KMS-11 (cell line): ENCODE data around the gene MANEA.
A peak's percentile ranks its signal among the peaks of the same experiment; 100 is the strongest.

Source experiments
- H2AFZ ChIP-seq: fragments of 200-600 bp; sonication (generic); 2 replicates; pipeline ENCODE4 v1.6.1; 2016; ENCODE audit warnings: antibody characterized with exemption, mixed run types, low read depth
- H3K27ac ChIP-seq: fragments of 200-600 bp; sonication (generic); 2 replicates; pipeline ENCODE4 v1.6.1; 2016; ENCODE audit warnings: mild to moderate bottlenecking, mixed run types
- H3K27me3 ChIP-seq: fragments of 200-600 bp; sonication (generic); 2 replicates; pipeline ENCODE4 v1.6.1; 2017; ENCODE audit warnings: mild to moderate bottlenecking, low read depth, mixed run types, moderate library complexity; ENCODE audit not compliant: insufficient read depth
- H3K36me3 ChIP-seq: fragments of 200-600 bp; sonication (generic); 2 replicates; pipeline ENCODE4 v1.6.1; 2017; ENCODE audit warnings: mild to moderate bottlenecking, mixed run types; ENCODE audit not compliant: insufficient read depth
- H3K4me1 ChIP-seq: fragments of 200-600 bp; sonication (generic); 2 replicates; pipeline ENCODE4 v1.6.1; 2016; ENCODE audit warnings: mild to moderate bottlenecking, low read depth, mixed run types; ENCODE audit not compliant: poor library complexity, severe bottlenecking
- H3K4me2 ChIP-seq: fragments of 200-600 bp; sonication (generic); 2 replicates; pipeline ENCODE4 v1.7.0; 2016; ENCODE audit warnings: mild to moderate bottlenecking, mixed run types
- H3K4me3 ChIP-seq: fragments of 200-600 bp; sonication (generic); IDR thresholded peaks from 2 replicates; pipeline ENCODE4 v1.6.1; 2017; ENCODE audit warnings: low read depth, low read length, mixed read lengths; ENCODE audit not compliant: insufficient read depth
- H3K79me2 ChIP-seq: fragments of 200-600 bp; sonication (generic); 2 replicates; pipeline ENCODE4 v1.6.1; 2016; ENCODE audit warnings: low read depth, mixed run types; ENCODE audit not compliant: insufficient read depth
- H3K9ac ChIP-seq: fragments of 200-600 bp; sonication (generic); 2 replicates; pipeline ENCODE4 v1.6.1; 2016; ENCODE audit warnings: mild to moderate bottlenecking, mixed run types
- H4K20me1 ChIP-seq: fragments of 200-600 bp; sonication (generic); 2 replicates; pipeline ENCODE4 v1.6.1; 2016; ENCODE audit warnings: mild to moderate bottlenecking, mixed run types; ENCODE audit not compliant: insufficient read depth
- CTCF ChIP-seq: fragments of 200-600 bp; sonication (generic); conservative IDR thresholded peaks from 2 replicates; pipeline ENCODE4 v1.6.1; 2017; ENCODE audit warnings: low read depth, mild to moderate bottlenecking, antibody characterized with exemption, low read length, moderate library complexity, mixed read lengths

Gene MANEA

DNA sequence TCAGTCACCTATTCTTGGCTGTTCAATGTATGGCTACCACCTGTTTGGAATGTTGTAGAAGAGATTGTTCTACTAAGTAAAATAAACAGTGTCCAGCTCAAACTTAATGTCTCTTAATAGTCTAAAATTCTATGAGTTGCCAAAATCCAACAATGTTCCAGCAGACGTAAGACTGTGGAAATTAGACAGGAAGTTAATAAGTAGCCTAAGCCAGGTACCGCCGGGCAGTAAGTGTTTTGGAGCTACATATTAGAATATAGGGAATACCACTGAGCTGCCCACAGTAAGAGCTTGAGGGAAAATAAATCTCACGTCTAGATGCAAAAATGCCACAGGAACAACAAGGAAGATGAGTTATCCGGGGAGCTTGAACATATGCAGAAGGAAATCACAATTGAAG, 7.8 kb upstream of the MANEA start:
- Histone ChIP-seq H3K9ac (no peak overlapping the region), H4K20me1 (no peaks in the 10 kb centered on the region), H3K79me2 (0 out of 2 replicates have a peak, but pooled peaks cover under 1% of the 10 kb centered on the region), H3K27me3 (no peaks in the 10 kb centered on the region), H3K36me3 (no peaks in the 10 kb centered on the region), H3K4me1 (no peaks in the 10 kb centered on the region), H3K4me3 (no peak overlapping the region), H2AFZ (no peak overlapping the region), H3K4me2 (no peak overlapping the region), H3K27ac (no peak overlapping the region)
- TF ChIP-seq CTCF = no peak

DNA sequence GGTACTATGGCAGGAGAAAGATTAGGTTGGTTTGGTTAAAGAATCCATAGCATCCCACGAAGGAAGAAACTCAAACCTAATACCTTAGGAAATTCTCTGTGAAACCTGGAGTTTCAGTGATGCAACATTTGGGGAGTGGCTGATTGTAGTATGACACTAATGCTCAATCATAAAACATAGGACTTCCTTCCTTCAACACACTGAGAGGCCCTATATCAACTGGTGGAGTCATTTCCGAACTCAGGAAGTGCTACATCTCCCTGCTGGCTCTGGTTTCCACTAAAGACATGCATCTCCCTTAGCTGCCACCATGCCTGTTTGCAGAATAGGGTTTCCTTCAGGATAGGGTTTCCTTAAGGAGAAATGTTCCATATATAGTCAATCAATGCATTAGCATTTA, 5.2 kb upstream of the MANEA start:
- Histone ChIP-seq H4K20me1 (no peaks in the 10 kb centered on the region), H3K9ac (no peak overlapping the region), H3K4me3 (no peak overlapping the region), H3K36me3 (no peaks in the 10 kb centered on the region), H3K4me2 (no peak overlapping the region), H3K79me2 (peaks cover 14% of the 10 kb centered on the region; the same call in 1 of the 2 replicates), H3K4me1 (peaks cover 14% of the 10 kb centered on the region), H3K27ac (no peak overlapping the region), H2AFZ (no peak overlapping the region), H3K27me3 (no peaks in the 10 kb centered on the region)
- no peak for TF ChIP-seq CTCF

GRCh38 chr6:95574811-95575210, 2.5 kb upstream of the MANEA start:
- no peak for TF ChIP-seq CTCF
- Histone ChIP-seq H3K27me3 (no peaks in the 10 kb centered on the region), H3K4me3 (no peak overlapping the region)

DNA sequence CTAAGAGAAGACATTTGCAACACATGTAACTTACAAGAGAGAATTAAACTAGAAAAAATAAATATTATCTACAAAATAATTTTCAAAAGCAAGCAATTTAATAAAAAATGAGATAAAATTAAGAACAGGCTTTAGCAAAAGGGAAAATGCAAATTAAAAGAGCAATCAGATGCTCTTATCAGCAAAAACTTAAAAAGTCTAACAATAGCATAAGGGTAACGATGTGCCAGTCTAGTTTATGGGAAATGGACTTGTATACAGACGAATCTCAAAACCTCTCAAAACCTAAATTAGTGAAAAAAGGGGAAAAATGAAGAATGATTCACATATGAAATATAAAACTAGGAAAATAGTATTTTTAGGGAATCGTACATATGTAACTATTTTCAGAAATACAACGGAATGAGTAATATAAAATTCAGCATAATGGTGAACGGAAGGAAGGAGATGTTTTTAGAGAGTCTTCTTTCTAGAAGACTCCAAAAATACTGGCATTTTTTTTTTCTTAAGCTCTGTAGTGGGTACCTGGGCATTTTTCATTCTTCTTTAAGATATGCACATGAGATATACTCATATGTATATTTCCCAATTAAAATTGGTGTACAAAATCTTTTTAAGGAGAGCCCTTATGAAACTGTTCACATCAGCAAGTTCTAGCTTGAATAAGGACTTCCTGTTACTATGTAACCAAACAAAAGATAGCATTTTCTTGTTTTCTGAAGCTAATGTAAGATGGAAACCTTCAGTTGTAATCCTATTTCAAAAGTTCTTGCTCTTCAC, 927 bp upstream of the MANEA start:
- Histone ChIP-seq H3K4me1 (peaks cover 24% of the 10 kb centered on the region), H3K27me3 (no peaks in the 10 kb centered on the region), H3K4me2 (peak overlapping the region; percentile 66), H4K20me1 (no peaks in the 10 kb centered on the region), H3K27ac (peak overlapping the region; percentile 98), H3K9ac (peak overlapping the region; percentile 92), H3K4me3 (no peak overlapping the region), H3K36me3 (no peaks in the 10 kb centered on the region), H2AFZ (peak overlapping the region; percentile 59), H3K79me2 (peaks cover 39% of the 10 kb centered on the region)
- no peak for TF ChIP-seq CTCF

More at GRCh38 chr6:95574811-95575210, 2.5 kb upstream of the MANEA start:
- Histone ChIP-seq H3K27ac (no peak overlapping the region), H3K4me2 (peak overlapping the region; percentile 66; the same call in 1 of the 2 replicates), H3K9ac (no peak overlapping the region), H2AFZ (no peak overlapping the region), H4K20me1 (no peaks in the 10 kb centered on the region), H3K36me3 (no peaks in the 10 kb centered on the region), H3K79me2 (peaks cover 31% of the 10 kb centered on the region), H3K4me1 (peaks cover 21% of the 10 kb centered on the region)
